GM12891 (cell line): ENCODE results near the gene CARD8.

Experiments
- POLR2A ChIP-seq: IDR thresholded peaks from 2 replicates; pipeline ENCODE4 v1.6.1; 2011; ENCODE audit warnings: low read depth, low read length, control low read depth
- SPI1 ChIP-seq: IDR thresholded peaks from 2 replicates; pipeline ENCODE4 v1.6.1; 2011; ENCODE audit warnings: low read depth, low read length, control low read depth

- TF ChIP-seq POLR2A (no peak), SPI1 (no peak)
These were observed 7.5 kb downstream of the CARD8 start for GRCh38 chr19:48248081-48248833.
